ENCODE data around the gene AUH.

DNA sequence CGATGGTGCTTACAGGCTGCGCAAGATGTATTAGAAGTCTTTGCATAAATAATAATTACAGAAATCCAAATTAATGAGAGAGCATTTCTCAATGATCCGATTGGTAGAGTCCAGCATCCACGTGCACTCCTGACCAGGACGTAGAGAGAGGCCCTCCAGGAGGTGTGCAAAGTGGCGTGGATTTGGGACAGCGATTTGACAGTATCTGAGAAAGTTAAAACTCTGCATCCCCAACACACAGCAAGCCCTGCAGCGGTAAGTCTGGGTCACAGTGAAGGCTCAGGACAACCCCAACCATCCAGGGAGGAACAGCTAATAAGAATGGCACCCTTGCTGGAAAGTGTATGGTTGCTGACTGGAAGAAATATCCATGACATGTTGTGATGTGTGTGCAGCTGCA, 180.2 kb downstream of the AUH start:
- TF ChIP-seq, protein P1, sequence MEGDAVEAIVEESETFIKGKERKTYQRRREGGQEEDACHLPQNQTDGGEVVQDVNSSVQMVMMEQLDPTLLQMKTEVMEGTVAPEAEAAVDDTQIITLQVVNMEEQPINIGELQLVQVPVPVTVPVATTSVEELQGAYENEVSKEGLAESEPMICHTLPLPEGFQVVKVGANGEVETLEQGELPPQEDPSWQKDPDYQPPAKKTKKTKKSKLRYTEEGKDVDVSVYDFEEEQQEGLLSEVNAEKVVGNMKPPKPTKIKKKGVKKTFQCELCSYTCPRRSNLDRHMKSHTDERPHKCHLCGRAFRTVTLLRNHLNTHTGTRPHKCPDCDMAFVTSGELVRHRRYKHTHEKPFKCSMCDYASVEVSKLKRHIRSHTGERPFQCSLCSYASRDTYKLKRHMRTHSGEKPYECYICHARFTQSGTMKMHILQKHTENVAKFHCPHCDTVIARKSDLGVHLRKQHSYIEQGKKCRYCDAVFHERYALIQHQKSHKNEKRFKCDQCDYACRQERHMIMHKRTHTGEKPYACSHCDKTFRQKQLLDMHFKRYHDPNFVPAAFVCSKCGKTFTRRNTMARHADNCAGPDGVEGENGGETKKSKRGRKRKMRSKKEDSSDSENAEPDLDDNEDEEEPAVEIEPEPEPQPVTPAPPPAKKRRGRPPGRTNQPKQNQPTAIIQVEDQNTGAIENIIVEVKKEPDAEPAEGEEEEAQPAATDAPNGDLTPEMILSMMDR (IDR thresholded peaks at IDR 0.05), result no peak
- TF ChIP-seq ZFX (IDR thresholded peaks at IDR 0.05; ENCODE audit: borderline replicate concordance), result no peak

Data from 22Rv1 (cell line).